ENCODE results near the gene PRR35.

- TF ChIP-seq, protein P1, sequence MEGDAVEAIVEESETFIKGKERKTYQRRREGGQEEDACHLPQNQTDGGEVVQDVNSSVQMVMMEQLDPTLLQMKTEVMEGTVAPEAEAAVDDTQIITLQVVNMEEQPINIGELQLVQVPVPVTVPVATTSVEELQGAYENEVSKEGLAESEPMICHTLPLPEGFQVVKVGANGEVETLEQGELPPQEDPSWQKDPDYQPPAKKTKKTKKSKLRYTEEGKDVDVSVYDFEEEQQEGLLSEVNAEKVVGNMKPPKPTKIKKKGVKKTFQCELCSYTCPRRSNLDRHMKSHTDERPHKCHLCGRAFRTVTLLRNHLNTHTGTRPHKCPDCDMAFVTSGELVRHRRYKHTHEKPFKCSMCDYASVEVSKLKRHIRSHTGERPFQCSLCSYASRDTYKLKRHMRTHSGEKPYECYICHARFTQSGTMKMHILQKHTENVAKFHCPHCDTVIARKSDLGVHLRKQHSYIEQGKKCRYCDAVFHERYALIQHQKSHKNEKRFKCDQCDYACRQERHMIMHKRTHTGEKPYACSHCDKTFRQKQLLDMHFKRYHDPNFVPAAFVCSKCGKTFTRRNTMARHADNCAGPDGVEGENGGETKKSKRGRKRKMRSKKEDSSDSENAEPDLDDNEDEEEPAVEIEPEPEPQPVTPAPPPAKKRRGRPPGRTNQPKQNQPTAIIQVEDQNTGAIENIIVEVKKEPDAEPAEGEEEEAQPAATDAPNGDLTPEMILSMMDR (IDR thresholded peaks at IDR 0.05) = no peak
- TF ChIP-seq POLR2A (IDR thresholded peaks at IDR 0.05) (no peak), POLR2AphosphoS5 (IDR thresholded peaks at IDR 0.05) (no peak)
These were observed 49.1 kb downstream of the PRR35 start for GRCh38 chr16:609316-609715.

All from sigmoid colon (tissue), 4 donors.